HUES48 (cell line): ENCODE measurements around the gene XPR1.
"Not testable (repeated sequence)": the region's sequence is repeated elsewhere in the genome, so short reads cannot be mapped to it uniquely, and the experiment has no call there.

Experiments used
- H3K27ac ChIP-seq: one replicate; pipeline ENCODE4 v1.7.0; 2013; ENCODE audit warnings: low read depth, low read length, inconsistent platforms
- H3K27me3 ChIP-seq: 2 replicates; pipeline ENCODE4 v1.6.1; 2013; ENCODE audit warnings: mild to moderate bottlenecking, low read length; ENCODE audit not compliant: control insufficient read depth, insufficient read depth
- H3K36me3 ChIP-seq: 2 replicates; pipeline ENCODE4 v1.6.1; 2013; ENCODE audit warnings: low read length; ENCODE audit not compliant: control insufficient read depth, insufficient read depth
- H3K4me1 ChIP-seq: 2 replicates; pipeline ENCODE4 v1.6.1; 2013; ENCODE audit warnings: mild to moderate bottlenecking, low read length; ENCODE audit not compliant: control insufficient read depth, insufficient read depth
- H3K4me3 ChIP-seq: 2 replicates; pipeline ENCODE4 v1.5.1; 2013; ENCODE audit warnings: mild to moderate bottlenecking, low read depth, low read length
- H3K9ac ChIP-seq: 2 replicates; pipeline ENCODE4 v1.6.1; 2013; ENCODE audit warnings: mild to moderate bottlenecking, low read depth, low read length, moderate library complexity
- H3K9me3 ChIP-seq: 2 replicates; pipeline ENCODE4 v1.6.1; 2013; ENCODE audit warnings: low read length; ENCODE audit not compliant: control insufficient read depth, insufficient read depth

The XPR1 gene

GRCh38 chr1:180841415-180841814 is 209.6 kb downstream of the XPR1 start:
- no peak overlapping the region for H3K9ac ChIP-seq
- H3K4me1 ChIP-seq = peaks cover 32% of the 10 kb centered on the region
- no peak overlapping the region for H3K27ac ChIP-seq
- no peaks in the 10 kb centered on the region for H3K9me3 ChIP-seq
- no peaks in the 10 kb centered on the region for H3K27me3 ChIP-seq
- H3K4me3 ChIP-seq = no peak overlapping the region
- H3K36me3 ChIP-seq = no peaks in the 10 kb centered on the region

GRCh38 chr1:180842052-180842451 is 210.2 kb downstream of the XPR1 start:
- H3K36me3 ChIP-seq = no peaks in the 10 kb centered on the region

GRCh38 chr1:180842491-180843275 is 210.9 kb downstream of the XPR1 start:
- H3K4me1 ChIP-seq = peaks cover 19% of the 10 kb centered on the region
- H3K4me3 ChIP-seq = no peak overlapping the region
- H3K27ac ChIP-seq = peak overlapping the region; percentile 44
- H3K27me3 ChIP-seq = no peaks in the 10 kb centered on the region
- H3K9ac ChIP-seq = no peak overlapping the region
- no peaks in the 10 kb centered on the region for H3K9me3 ChIP-seq
- H3K36me3 ChIP-seq = no peaks in the 10 kb centered on the region

More at GRCh38 chr1:180842052-180842451, 210.2 kb downstream of the XPR1 start:
- H3K4me1 ChIP-seq = peaks cover 25% of the 10 kb centered on the region
- no peaks in the 10 kb centered on the region for H3K27me3 ChIP-seq
- no peak overlapping the region for H3K9ac ChIP-seq
- no peak overlapping the region for H3K4me3 ChIP-seq
- peak overlapping the region; percentile 44 for H3K27ac ChIP-seq
- H3K9me3 ChIP-seq = no peaks in the 10 kb centered on the region

GRCh38 chr1:180845352-180845751 is 213.5 kb downstream of the XPR1 start:
- no peak overlapping the region for H3K27ac ChIP-seq
- no peaks in the 10 kb centered on the region for H3K27me3 ChIP-seq
- H3K9ac ChIP-seq = no peak overlapping the region
- no peak overlapping the region for H3K4me3 ChIP-seq
- H3K9me3 ChIP-seq = no peaks in the 10 kb centered on the region
- H3K4me1 ChIP-seq = peaks cover 18% of the 10 kb centered on the region
- H3K36me3 ChIP-seq = no peaks in the 10 kb centered on the region

- Histone ChIP-seq H3K4me1 (0 out of 2 replicates have a peak, but pooled peaks cover under 1% of the 10 kb centered on the region), H3K27me3 (no peaks in the 10 kb centered on the region), H3K9me3 (no peaks in the 10 kb centered on the region), H3K27ac (no peak overlapping the region), H3K36me3 (no peaks in the 10 kb centered on the region), H3K9ac (no peak overlapping the region), H3K4me3 (no peak overlapping the region)
Measured at GRCh38 chr1:180848191-180848590, 216.4 kb downstream of the XPR1 start.

GRCh38 chr1:180849031-180849775 is 217.4 kb downstream of the XPR1 start:
- Histone ChIP-seq H3K27ac (no peak overlapping the region), H3K27me3 (no peaks in the 10 kb centered on the region), H3K36me3 (no peaks in the 10 kb centered on the region), H3K9me3 (no peaks in the 10 kb centered on the region), H3K4me3 (no peak overlapping the region), H3K9ac (no peak overlapping the region), H3K4me1 (peaks cover 7% of the 10 kb centered on the region)

GRCh38 chr1:180851995-180852887 is 220.4 kb downstream of the XPR1 start:
- H3K4me3 ChIP-seq = no peak overlapping the region
- no peak overlapping the region for H3K9ac ChIP-seq
- no peaks in the 10 kb centered on the region for H3K27me3 ChIP-seq
- no peaks in the 10 kb centered on the region for H3K9me3 ChIP-seq
- no peak overlapping the region for H3K27ac ChIP-seq
- H3K4me1 ChIP-seq = peaks cover 26% of the 10 kb centered on the region
- H3K36me3 ChIP-seq = no peaks in the 10 kb centered on the region

GRCh38 chr1:180854001-180854400 is 222.2 kb downstream of the XPR1 start:
- H3K9me3 ChIP-seq = no peaks in the 10 kb centered on the region
- H3K36me3 ChIP-seq = no peaks in the 10 kb centered on the region
- no peak overlapping the region for H3K27ac ChIP-seq
- H3K4me3 ChIP-seq = no peak overlapping the region
- peaks cover 26% of the 10 kb centered on the region for H3K4me1 ChIP-seq
- H3K9ac ChIP-seq = no peak overlapping the region
- no peaks in the 10 kb centered on the region for H3K27me3 ChIP-seq

GRCh38 chr1:180854456-180854855 is 222.6 kb downstream of the XPR1 start:
- no peak overlapping the region for H3K27ac ChIP-seq
- no peaks in the 10 kb centered on the region for H3K36me3 ChIP-seq
- no peak overlapping the region for H3K4me3 ChIP-seq
- peaks cover 26% of the 10 kb centered on the region for H3K4me1 ChIP-seq
- H3K27me3 ChIP-seq = no peaks in the 10 kb centered on the region
- no peaks in the 10 kb centered on the region for H3K9me3 ChIP-seq
- H3K9ac ChIP-seq = no peak overlapping the region

- not testable (repeated sequence) for H3K27ac ChIP-seq, H3K9me3 ChIP-seq, H3K36me3 ChIP-seq, H3K27me3 ChIP-seq, H3K4me3 ChIP-seq, H3K9ac ChIP-seq
- H3K4me1 ChIP-seq = peaks cover 26% of the 10 kb centered on the region
Measured at GRCh38 chr1:180857947-180858725, 226.3 kb downstream of the XPR1 start.
